Measurements from ENCODE around the gene RASSF6. TPM values are rescaled to one million over a fixed set of nuclear protein-coding genes. Genes with fewer than 3 reads are reported as not detected.

The RASSF6 gene
- total RNA-seq, 1 experiment from 2014 or later: 2.4 TPM

- TF ChIP-seq, protein P1, sequence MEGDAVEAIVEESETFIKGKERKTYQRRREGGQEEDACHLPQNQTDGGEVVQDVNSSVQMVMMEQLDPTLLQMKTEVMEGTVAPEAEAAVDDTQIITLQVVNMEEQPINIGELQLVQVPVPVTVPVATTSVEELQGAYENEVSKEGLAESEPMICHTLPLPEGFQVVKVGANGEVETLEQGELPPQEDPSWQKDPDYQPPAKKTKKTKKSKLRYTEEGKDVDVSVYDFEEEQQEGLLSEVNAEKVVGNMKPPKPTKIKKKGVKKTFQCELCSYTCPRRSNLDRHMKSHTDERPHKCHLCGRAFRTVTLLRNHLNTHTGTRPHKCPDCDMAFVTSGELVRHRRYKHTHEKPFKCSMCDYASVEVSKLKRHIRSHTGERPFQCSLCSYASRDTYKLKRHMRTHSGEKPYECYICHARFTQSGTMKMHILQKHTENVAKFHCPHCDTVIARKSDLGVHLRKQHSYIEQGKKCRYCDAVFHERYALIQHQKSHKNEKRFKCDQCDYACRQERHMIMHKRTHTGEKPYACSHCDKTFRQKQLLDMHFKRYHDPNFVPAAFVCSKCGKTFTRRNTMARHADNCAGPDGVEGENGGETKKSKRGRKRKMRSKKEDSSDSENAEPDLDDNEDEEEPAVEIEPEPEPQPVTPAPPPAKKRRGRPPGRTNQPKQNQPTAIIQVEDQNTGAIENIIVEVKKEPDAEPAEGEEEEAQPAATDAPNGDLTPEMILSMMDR (IDR thresholded peaks at IDR 0.05; ENCODE audit: insufficient read depth in 1 of 2, low read depth in 1 of 2, low read length in 1 of 2, severe bottlenecking in 1 of 2, unreplicated experiment in 1 of 2): no peak
- H3K36me3 Mint-ChIP-seq (ENCODE audit: insufficient read depth, unreplicated experiment): no peaks in the 10 kb centered on the region
- H3K27me3 Mint-ChIP-seq (ENCODE audit: insufficient read depth, unreplicated experiment): no peaks in the 10 kb centered on the region
- intact Hi-C loops (cut with micrococcal nuclease; ENCODE audit: unreplicated experiment): no loop called here
- peaks cover 15% of the 10 kb centered on the region for H3K4me1 Mint-ChIP-seq (ENCODE audit: low read depth, unreplicated experiment)
- CTCF ChIA-PET: no interaction called here
- H3K9me3 Mint-ChIP-seq (ENCODE audit: unreplicated experiment): no peaks in the 10 kb centered on the region
- no peak overlapping the region for H3K27ac Mint-ChIP-seq (ENCODE audit: unreplicated experiment)
- Histone ChIP-seq H3K9me3 (no peaks in the 10 kb centered on the region), H3K4me3 (ENCODE audit: low read depth, low read length) (no peak overlapping the region), H3K4me1 (no peaks in the 10 kb centered on the region), H3K27me3 (replicated peaks; ENCODE audit: control insufficient read depth, insufficient read depth, low read length) (no peaks in the 10 kb centered on the region), H3K36me3 (ENCODE audit: control insufficient read depth, insufficient read depth, low read length) (no peaks in the 10 kb centered on the region)
- BruUV-seq (replicated peaks): no TSS peak
- DNase-seq: no peak
- POLR2A ChIA-PET: no interaction called here
- H3K4me3 Mint-ChIP-seq (ENCODE audit: unreplicated experiment): no peak overlapping the region
Observed at GRCh38 chr4:73615613-73616012, 4.6 kb downstream of the RASSF6 start.

GRCh38 chr4:73614311-73614867 lies 5.8 kb downstream of the RASSF6 start:
- Mint-ChIP-seq H3K4me3 (ENCODE audit: unreplicated experiment) (no peak overlapping the region), H3K9me3 (ENCODE audit: unreplicated experiment) (no peaks in the 10 kb centered on the region), H3K27ac (ENCODE audit: unreplicated experiment) (no peak overlapping the region), H3K4me1 (ENCODE audit: low read depth, unreplicated experiment) (peaks cover 22% of the 10 kb centered on the region), H3K36me3 (ENCODE audit: insufficient read depth, unreplicated experiment) (no peaks in the 10 kb centered on the region), H3K27me3 (ENCODE audit: insufficient read depth, unreplicated experiment) (no peaks in the 10 kb centered on the region)
- TF ChIP-seq, protein P1 (IDR thresholded peaks at IDR 0.05; ENCODE audit: insufficient read depth in 1 of 2, low read depth in 1 of 2, low read length in 1 of 2, severe bottlenecking in 1 of 2, unreplicated experiment in 1 of 2): no peak
- Histone ChIP-seq H3K4me3 (ENCODE audit: low read depth, low read length) (no peak overlapping the region), H3K27me3 (replicated peaks; ENCODE audit: control insufficient read depth, insufficient read depth, low read length) (no peaks in the 10 kb centered on the region), H3K36me3 (ENCODE audit: control insufficient read depth, insufficient read depth, low read length) (no peaks in the 10 kb centered on the region), H3K9me3 (no peaks in the 10 kb centered on the region), H3K4me1 (0 out of 2 replicates have a peak, but pooled peaks cover 5% of the 10 kb centered on the region)
- intact Hi-C loops (cut with micrococcal nuclease; ENCODE audit: unreplicated experiment): no loop called here
- BruUV-seq (replicated peaks): no TSS peak
- no peak for DNase-seq
- ChIA-PET POLR2A (no interaction called here), CTCF (no interaction called here)

DNA sequence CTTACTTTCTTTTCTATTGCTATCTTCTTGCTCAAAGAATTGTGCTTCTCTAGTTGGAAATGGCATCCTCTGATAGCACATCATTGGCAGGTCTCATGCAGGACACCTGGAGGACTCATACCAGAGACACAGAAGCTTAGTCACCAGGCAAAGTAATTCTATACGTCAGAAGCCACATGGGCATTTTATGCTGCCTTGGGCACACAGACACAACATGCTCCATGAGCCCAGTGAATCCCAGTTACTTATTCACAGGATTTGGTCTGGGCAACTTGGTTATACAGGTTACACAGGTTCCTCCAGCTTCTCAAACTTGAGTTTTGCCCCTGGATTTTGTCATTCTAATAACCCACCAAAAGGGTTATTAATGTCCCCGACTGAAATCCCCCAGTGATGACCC lies 7.1 kb downstream of the RASSF6 start:
- Mint-ChIP-seq H3K27ac (ENCODE audit: unreplicated experiment) (no peak overlapping the region), H3K9me3 (ENCODE audit: unreplicated experiment) (no peaks in the 10 kb centered on the region), H3K4me1 (ENCODE audit: low read depth, unreplicated experiment) (peaks cover 22% of the 10 kb centered on the region), H3K36me3 (ENCODE audit: insufficient read depth, unreplicated experiment) (no peaks in the 10 kb centered on the region), H3K4me3 (ENCODE audit: unreplicated experiment) (no peak overlapping the region), H3K27me3 (ENCODE audit: insufficient read depth, unreplicated experiment) (no peaks in the 10 kb centered on the region)
- Histone ChIP-seq H3K4me3 (ENCODE audit: low read depth, low read length) (no peak overlapping the region), H3K27me3 (replicated peaks; ENCODE audit: control insufficient read depth, insufficient read depth, low read length) (no peaks in the 10 kb centered on the region), H3K36me3 (ENCODE audit: control insufficient read depth, insufficient read depth, low read length) (no peaks in the 10 kb centered on the region), H3K4me1 (0 out of 2 replicates have a peak, but pooled peaks cover 10% of the 10 kb centered on the region), H3K9me3 (no peaks in the 10 kb centered on the region)
- intact Hi-C loops (cut with micrococcal nuclease; ENCODE audit: unreplicated experiment): no loop called here
- no peak for DNase-seq
- TF ChIP-seq, protein P1 (IDR thresholded peaks at IDR 0.05; ENCODE audit: insufficient read depth in 1 of 2, low read depth in 1 of 2, low read length in 1 of 2, severe bottlenecking in 1 of 2, unreplicated experiment in 1 of 2): no peak
- BruUV-seq (replicated peaks): no TSS peak
- ChIA-PET CTCF (no interaction called here), POLR2A (no interaction called here)
